WTC11 (cell line): ENCODE measurements around the gene PLA2G4E. TPM values are rescaled to one million over a fixed set of nuclear protein-coding genes. Genes with fewer than 3 reads are reported as not detected.

ENCODE experiments used
- ATAC-seq: fragments of 200-7000 bp; cut with Tn5 transposase; 2 replicates; pipeline ENCODE4 v1.10.0; 2021; ENCODE audit warnings: mild to moderate bottlenecking, moderate library complexity
- CTCF ChIA-PET: fragments of 300-600 bp; sonication (Branson Sonifier 250); formaldehyde crosslinking; loops from one replicate; lab custom pipeline; 2021; ENCODE audit warnings: antibody characterized with exemption; lab: Charles Lee
- POLR2A ChIA-PET: fragments of 350-600 bp; sonication (Branson Sonifier 250); formaldehyde crosslinking; loops from one replicate; lab custom pipeline; 2021; ENCODE audit warnings: antibody characterized with exemption; lab: Charles Lee
- DNase-seq: peaks from one replicate; pipeline ENCODE4 v3.0.0; 2021; ENCODE audit warnings: low spot score
- H3K27ac Mint-ChIP-seq: 2 replicates; pipeline ENCODE4 v1.8.0; 2021; ENCODE audit warnings: mixed read lengths
- H3K27me3 Mint-ChIP-seq: 2 replicates; pipeline ENCODE4 v1.8.0; 2021; ENCODE audit warnings: low read depth, mild to moderate bottlenecking, moderate library complexity, mixed read lengths
- H3K36me3 Mint-ChIP-seq: 2 replicates; pipeline ENCODE4 v1.8.0; 2021; ENCODE audit warnings: mixed read lengths
- H3K4me1 Mint-ChIP-seq: 2 replicates; pipeline ENCODE4 v1.8.0; 2022; ENCODE audit warnings: mixed read lengths
- H3K4me3 Mint-ChIP-seq: 2 replicates; pipeline ENCODE4 v1.8.0; 2021; ENCODE audit warnings: mild to moderate bottlenecking, moderate library complexity, mixed read lengths
- H3K9me3 Mint-ChIP-seq: 2 replicates; pipeline ENCODE4 v1.8.0; 2021; ENCODE audit warnings: mixed read lengths
- CREB1 ChIP-seq: sonication (generic); formaldehyde crosslinking; IDR thresholded peaks from 2 replicates; pipeline ENCODE4 v1.8.0; 2023; ENCODE audit warnings: mild to moderate bottlenecking, missing genetic modification reagents
- FOXK1 ChIP-seq: sonication (generic); formaldehyde crosslinking; IDR thresholded peaks from 2 replicates; pipeline ENCODE4 v1.8.0; 2022; ENCODE audit warnings: mild to moderate bottlenecking, moderate library complexity, missing genetic modification reagents
- FOXP1 ChIP-seq: sonication (generic); formaldehyde crosslinking; IDR thresholded peaks from 2 replicates; pipeline ENCODE4 v1.8.0; 2022; ENCODE audit warnings: missing genetic modification reagents, mild to moderate bottlenecking, moderate library complexity, borderline replicate concordance
- MXD4 ChIP-seq: fragments of 250-450 bp; sonication (Bioruptor Pico); IDR thresholded peaks from 2 replicates; pipeline ENCODE4 v1.8.0; 2021; ENCODE audit warnings: mild to moderate bottlenecking, moderate library complexity, borderline replicate concordance
- NFE2L1 ChIP-seq: sonication (generic); formaldehyde crosslinking; IDR thresholded peaks from 2 replicates; pipeline ENCODE4 v1.8.1; 2023; ENCODE audit warnings: missing genetic modification reagents
- NR3C1 ChIP-seq: sonication (generic); formaldehyde crosslinking; conservative IDR thresholded peaks from 2 replicates; pipeline ENCODE4 v1.8.1; 2023; ENCODE audit warnings: low read depth, mild to moderate bottlenecking, missing genetic modification reagents
- RELA ChIP-seq: sonication (generic); formaldehyde crosslinking; IDR thresholded peaks from 2 replicates; pipeline ENCODE4 v1.8.1; 2022; ENCODE audit warnings: missing genetic modification reagents, mild to moderate bottlenecking, borderline replicate concordance
- ZNF121 ChIP-seq: sonication (generic); formaldehyde crosslinking; IDR thresholded peaks from 2 replicates; pipeline ENCODE4 v1.8.0; 2023; ENCODE audit warnings: missing genetic modification reagents
- ZNF232 ChIP-seq: sonication (generic); formaldehyde crosslinking; IDR thresholded peaks from 2 replicates; pipeline ENCODE4 v1.8.0; 2022; ENCODE audit warnings: mild to moderate bottlenecking, missing genetic modification reagents
- ZNF396 ChIP-seq: fragments of 250-450 bp; sonication (Bioruptor Pico); IDR thresholded peaks from 2 replicates; pipeline ENCODE4 v1.8.0; 2021; ENCODE audit warnings: mild to moderate bottlenecking, moderate library complexity, borderline replicate concordance
- ZNF423 ChIP-seq: fragments of 250-450 bp; sonication (Bioruptor Pico); IDR thresholded peaks from 2 replicates; pipeline ENCODE4 v2.1.2; 2022; ENCODE audit warnings: mild to moderate bottlenecking, moderate library complexity
- total RNA-seq: library from RNA; stranded (reverse); gene quantifications from 3 replicates; pipeline ENCODE4 v1.2.3, GENCODE V29; 2021
- TF ChIP-seq, protein P1 (sequence below): fragments of 250-450 bp; sonication (Bioruptor Pico); conservative IDR thresholded peaks from 2 replicates; pipeline ENCODE4 v1.9.0; 2021; ENCODE audit warnings: mild to moderate bottlenecking
- TF ChIP-seq, protein P2 (sequence below): sonication (generic); formaldehyde crosslinking; IDR thresholded peaks from 2 replicates; pipeline ENCODE4 v1.8.1; 2022; ENCODE audit warnings: missing genetic modification reagents, borderline replicate concordance
- TF ChIP-seq, protein P3 (sequence below): fragments of 250-450 bp; sonication (Bioruptor Pico); IDR thresholded peaks from 2 replicates; pipeline ENCODE4 v1.9.0; 2021; ENCODE audit warnings: mild to moderate bottlenecking
- TF ChIP-seq, protein P4 (sequence below): sonication (generic); formaldehyde crosslinking; IDR thresholded peaks from 2 replicates; pipeline ENCODE4 v1.8.1; 2023; ENCODE audit warnings: mild to moderate bottlenecking, moderate library complexity, missing genetic modification reagents
- TF ChIP-seq, protein P5 (sequence below): fragments of 250-450 bp; sonication (Bioruptor Pico); IDR thresholded peaks from 2 replicates; pipeline ENCODE4 v1.9.0; 2021; ENCODE audit warnings: mild to moderate bottlenecking
- TF ChIP-seq, protein P6 (sequence below): fragments of 200-600 bp; IDR thresholded peaks from 2 replicates; pipeline ENCODE4 v1.8.0; 2022; ENCODE audit warnings: antibody characterized with exemption
- TF ChIP-seq, protein P7 (sequence below): sonication (generic); formaldehyde crosslinking; IDR thresholded peaks from 2 replicates; pipeline ENCODE4 v1.8.0; 2023; ENCODE audit warnings: missing genetic modification reagents

PLA2G4E gene
- total RNA-seq, 1 experiment from 2014 or later: not detected

DNA sequence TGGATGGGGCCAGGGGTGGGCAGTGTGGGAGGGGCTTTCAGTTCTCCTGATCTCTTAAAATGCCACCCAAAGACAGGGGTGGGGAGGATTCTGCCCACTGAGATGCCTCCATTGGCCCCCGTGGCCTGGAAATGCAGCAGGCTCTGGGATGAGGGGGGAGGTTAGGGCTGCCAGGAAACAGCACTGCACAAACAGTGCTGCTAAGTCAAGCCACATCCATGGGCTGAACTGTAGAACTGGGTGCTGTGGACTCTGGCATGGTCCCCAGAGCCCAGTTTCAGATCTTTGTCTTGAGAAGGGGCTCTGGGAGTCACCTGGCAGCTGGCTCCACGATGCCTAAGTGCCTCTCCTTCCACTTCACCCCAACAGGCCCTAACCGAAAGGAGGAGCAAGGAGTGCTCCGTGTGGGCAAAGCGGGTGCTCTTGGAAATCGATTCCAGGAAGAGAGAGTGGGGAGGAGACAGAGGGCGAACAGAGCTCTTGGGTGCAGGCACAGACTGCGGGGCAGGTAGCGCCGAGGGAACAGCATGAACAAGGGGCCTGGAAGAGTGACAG, 7.8 kb downstream of the PLA2G4E start:
- no peaks in the 10 kb centered on the region for H3K36me3 Mint-ChIP-seq
- H3K27ac Mint-ChIP-seq: no peak overlapping the region
- H3K4me3 Mint-ChIP-seq: no peak overlapping the region
- POLR2A ChIA-PET: no interaction called here
- no peaks in the 10 kb centered on the region for H3K9me3 Mint-ChIP-seq
- CTCF ChIA-PET: no interaction called here
- DNase-seq (no peak), ATAC-seq (no peak)
- no peaks in the 10 kb centered on the region for H3K27me3 Mint-ChIP-seq
- 0 out of 2 replicates have a peak, but pooled peaks cover 7% of the 10 kb centered on the region for H3K4me1 Mint-ChIP-seq
- TF ChIP-seq ZNF121 (CRISPR knock-in tag) (no peak), FOXP1 (no peak), ZNF396 (CRISPR knock-in tag) (no peak), CREB1 (CRISPR knock-in tag) (no peak), FOXK1 (CRISPR knock-in tag) (no peak)
- TF ChIP-seq, protein P1, sequence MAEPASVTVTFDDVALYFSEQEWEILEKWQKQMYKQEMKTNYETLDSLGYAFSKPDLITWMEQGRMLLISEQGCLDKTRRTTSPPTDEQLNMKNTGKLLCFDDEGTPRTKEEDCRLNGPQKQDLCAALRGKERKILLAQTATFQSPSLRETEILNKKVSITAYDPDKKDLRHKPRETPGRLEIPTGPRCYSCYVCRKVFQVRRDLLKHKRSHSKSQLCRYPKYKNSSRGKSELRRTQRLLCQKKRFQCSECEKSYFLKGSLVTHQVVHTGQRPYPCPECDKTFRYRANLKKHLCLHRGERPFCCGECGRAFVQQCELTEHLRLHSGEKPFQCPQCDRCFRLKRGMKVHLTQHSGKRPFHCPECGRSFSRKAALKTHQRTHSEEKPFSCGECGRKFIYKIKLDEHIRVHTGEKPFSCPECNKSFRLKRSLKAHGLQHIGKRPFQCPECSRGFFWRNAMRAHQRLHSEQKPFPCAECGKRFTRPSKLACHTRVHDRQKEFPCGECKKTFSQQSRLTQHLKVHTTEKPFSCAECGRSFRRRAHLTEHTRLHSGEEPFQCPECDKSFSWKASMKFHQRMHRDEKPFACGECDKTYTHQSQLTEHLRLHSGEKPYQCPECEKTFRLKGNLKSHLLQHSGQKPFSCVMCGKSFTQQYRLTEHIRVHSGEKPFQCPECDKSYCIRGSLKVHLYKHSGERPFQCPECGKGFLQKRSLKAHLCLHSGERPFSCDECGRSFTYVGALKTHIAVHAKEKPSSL (CRISPR knock-in tag): no peak
- TF ChIP-seq, protein P2, sequence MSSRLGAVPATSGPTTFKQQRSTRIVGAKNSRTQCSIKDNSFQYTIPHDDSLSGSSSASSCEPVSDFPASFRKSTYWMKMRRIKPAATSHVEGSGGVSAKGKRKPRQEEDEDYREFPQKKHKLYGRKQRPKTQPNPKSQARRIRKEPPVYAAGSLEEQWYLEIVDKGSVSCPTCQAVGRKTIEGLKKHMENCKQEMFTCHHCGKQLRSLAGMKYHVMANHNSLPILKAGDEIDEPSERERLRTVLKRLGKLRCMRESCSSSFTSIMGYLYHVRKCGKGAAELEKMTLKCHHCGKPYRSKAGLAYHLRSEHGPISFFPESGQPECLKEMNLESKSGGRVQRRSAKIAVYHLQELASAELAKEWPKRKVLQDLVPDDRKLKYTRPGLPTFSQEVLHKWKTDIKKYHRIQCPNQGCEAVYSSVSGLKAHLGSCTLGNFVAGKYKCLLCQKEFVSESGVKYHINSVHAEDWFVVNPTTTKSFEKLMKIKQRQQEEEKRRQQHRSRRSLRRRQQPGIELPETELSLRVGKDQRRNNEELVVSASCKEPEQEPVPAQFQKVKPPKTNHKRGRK (CRISPR knock-in tag): no peak

DNA sequence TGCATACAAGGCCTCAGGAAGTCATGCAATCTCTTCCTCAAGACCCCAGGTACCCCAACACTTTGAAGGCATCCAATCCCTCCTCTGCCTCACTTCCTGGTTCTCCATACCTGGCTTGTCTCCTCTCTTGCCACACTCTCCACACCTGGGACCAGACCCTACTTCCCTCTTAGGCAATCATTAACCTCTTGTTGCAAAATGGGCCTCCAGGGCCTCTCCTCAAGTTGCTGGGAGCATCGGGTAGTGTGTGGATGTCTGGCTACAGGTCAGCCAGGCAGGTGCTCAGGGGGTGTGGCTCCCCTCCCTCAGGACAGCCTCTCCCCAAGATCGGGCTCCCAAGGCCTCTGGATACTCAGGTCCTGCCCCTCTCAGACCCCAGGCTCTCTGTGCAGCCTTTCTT, 8.6 kb downstream of the PLA2G4E start:
- no peak for ATAC-seq
- Mint-ChIP-seq H3K27me3 (no peaks in the 10 kb centered on the region), H3K36me3 (no peaks in the 10 kb centered on the region), H3K9me3 (no peaks in the 10 kb centered on the region), H3K27ac (peak overlapping the region; percentile 13; the same call in 1 of the 2 replicates), H3K4me1 (0 out of 2 replicates have a peak, but pooled peaks cover 7% of the 10 kb centered on the region), H3K4me3 (no peak overlapping the region)
- POLR2A ChIA-PET: no interaction called here
- CTCF ChIA-PET: no interaction called here
- DNase-seq: no peak
- TF ChIP-seq, protein P3, sequence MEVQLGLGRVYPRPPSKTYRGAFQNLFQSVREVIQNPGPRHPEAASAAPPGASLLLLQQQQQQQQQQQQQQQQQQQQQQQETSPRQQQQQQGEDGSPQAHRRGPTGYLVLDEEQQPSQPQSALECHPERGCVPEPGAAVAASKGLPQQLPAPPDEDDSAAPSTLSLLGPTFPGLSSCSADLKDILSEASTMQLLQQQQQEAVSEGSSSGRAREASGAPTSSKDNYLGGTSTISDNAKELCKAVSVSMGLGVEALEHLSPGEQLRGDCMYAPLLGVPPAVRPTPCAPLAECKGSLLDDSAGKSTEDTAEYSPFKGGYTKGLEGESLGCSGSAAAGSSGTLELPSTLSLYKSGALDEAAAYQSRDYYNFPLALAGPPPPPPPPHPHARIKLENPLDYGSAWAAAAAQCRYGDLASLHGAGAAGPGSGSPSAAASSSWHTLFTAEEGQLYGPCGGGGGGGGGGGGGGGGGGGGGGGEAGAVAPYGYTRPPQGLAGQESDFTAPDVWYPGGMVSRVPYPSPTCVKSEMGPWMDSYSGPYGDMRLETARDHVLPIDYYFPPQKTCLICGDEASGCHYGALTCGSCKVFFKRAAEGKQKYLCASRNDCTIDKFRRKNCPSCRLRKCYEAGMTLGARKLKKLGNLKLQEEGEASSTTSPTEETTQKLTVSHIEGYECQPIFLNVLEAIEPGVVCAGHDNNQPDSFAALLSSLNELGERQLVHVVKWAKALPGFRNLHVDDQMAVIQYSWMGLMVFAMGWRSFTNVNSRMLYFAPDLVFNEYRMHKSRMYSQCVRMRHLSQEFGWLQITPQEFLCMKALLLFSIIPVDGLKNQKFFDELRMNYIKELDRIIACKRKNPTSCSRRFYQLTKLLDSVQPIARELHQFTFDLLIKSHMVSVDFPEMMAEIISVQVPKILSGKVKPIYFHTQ (CRISPR knock-in tag): no peak
- TF ChIP-seq, protein P4, sequence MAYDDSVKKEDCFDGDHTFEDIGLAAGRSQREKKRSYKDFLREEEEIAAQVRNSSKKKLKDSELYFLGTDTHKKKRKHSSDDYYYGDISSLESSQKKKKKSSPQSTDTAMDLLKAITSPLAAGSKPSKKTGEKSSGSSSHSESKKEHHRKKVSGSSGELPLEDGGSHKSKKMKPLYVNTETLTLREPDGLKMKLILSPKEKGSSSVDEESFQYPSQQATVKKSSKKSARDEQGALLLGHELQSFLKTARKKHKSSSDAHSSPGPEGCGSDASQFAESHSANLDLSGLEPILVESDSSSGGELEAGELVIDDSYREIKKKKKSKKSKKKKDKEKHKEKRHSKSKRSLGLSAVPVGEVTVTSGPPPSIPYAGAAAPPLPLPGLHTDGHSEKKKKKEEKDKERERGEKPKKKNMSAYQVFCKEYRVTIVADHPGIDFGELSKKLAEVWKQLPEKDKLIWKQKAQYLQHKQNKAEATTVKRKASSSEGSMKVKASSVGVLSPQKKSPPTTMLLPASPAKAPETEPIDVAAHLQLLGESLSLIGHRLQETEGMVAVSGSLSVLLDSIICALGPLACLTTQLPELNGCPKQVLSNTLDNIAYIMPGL: no peak
- TF ChIP-seq, protein P5, sequence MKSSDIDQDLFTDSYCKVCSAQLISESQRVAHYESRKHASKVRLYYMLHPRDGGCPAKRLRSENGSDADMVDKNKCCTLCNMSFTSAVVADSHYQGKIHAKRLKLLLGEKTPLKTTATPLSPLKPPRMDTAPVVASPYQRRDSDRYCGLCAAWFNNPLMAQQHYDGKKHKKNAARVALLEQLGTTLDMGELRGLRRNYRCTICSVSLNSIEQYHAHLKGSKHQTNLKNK (CRISPR knock-in tag): no peak
- no peak for TF ChIP-seq MXD4
- TF ChIP-seq, protein P1 (CRISPR knock-in tag): no peak
- TF ChIP-seq NR3C1 (CRISPR knock-in tag): no peak
- no peak for TF ChIP-seq ZNF423 (CRISPR knock-in tag)
- TF ChIP-seq, protein P6, sequence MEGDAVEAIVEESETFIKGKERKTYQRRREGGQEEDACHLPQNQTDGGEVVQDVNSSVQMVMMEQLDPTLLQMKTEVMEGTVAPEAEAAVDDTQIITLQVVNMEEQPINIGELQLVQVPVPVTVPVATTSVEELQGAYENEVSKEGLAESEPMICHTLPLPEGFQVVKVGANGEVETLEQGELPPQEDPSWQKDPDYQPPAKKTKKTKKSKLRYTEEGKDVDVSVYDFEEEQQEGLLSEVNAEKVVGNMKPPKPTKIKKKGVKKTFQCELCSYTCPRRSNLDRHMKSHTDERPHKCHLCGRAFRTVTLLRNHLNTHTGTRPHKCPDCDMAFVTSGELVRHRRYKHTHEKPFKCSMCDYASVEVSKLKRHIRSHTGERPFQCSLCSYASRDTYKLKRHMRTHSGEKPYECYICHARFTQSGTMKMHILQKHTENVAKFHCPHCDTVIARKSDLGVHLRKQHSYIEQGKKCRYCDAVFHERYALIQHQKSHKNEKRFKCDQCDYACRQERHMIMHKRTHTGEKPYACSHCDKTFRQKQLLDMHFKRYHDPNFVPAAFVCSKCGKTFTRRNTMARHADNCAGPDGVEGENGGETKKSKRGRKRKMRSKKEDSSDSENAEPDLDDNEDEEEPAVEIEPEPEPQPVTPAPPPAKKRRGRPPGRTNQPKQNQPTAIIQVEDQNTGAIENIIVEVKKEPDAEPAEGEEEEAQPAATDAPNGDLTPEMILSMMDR: no peak
- TF ChIP-seq NFE2L1 (CRISPR knock-in tag): no peak
- TF ChIP-seq, protein P7, sequence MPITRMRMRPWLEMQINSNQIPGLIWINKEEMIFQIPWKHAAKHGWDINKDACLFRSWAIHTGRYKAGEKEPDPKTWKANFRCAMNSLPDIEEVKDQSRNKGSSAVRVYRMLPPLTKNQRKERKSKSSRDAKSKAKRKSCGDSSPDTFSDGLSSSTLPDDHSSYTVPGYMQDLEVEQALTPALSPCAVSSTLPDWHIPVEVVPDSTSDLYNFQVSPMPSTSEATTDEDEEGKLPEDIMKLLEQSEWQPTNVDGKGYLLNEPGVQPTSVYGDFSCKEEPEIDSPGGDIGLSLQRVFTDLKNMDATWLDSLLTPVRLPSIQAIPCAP (CRISPR knock-in tag): no peak
- no peak for TF ChIP-seq ZNF232 (CRISPR knock-in tag)
- TF ChIP-seq RELA: no peak
